Fibroblast of lung (primary cell): ENCODE measurements around the gene LHX2. TPM values are rescaled to one million over a fixed set of nuclear protein-coding genes. Genes with fewer than 3 reads are reported as not detected.

Experiments used
- DNase-seq, 2 donors: peaks; one replicate each; pipeline versions ENCODE4 v3.0.0 to v3.0.0-alpha.2; 2010; ENCODE audit warnings: low read depth in 2 of 2
- H2AFZ ChIP-seq: 2 replicates; pipeline ENCODE4 v1.5.1; 2012; ENCODE audit warnings: low read length, control low read depth, inconsistent platforms
- H3K27ac ChIP-seq: 2 replicates; pipeline ENCODE4 v1.5.1; 2011; ENCODE audit warnings: low read length, control low read depth; ENCODE audit not compliant: insufficient read depth
- H3K27me3 ChIP-seq: 2 replicates; pipeline ENCODE4 v1.5.1; 2011; ENCODE audit warnings: mild to moderate bottlenecking, low read length; ENCODE audit not compliant: control insufficient read depth, insufficient read depth
- H3K36me3 ChIP-seq: 2 replicates; pipeline ENCODE4 v1.5.1; 2011; ENCODE audit warnings: low read length; ENCODE audit not compliant: control insufficient read depth, insufficient read depth
- H3K4me1 ChIP-seq: 2 replicates; pipeline ENCODE4 v1.5.1; 2011; ENCODE audit warnings: low read length; ENCODE audit not compliant: control insufficient read depth, insufficient read depth; ENCODE audit errors: extremely low read depth
- H3K4me2 ChIP-seq: 2 replicates; pipeline ENCODE4 v1.5.1; 2011; ENCODE audit warnings: low read length, control low read depth; ENCODE audit not compliant: insufficient read depth; ENCODE audit errors: extremely low read depth
- H3K4me3 ChIP-seq, 4 experiments: fragments of 200-600 bp in 1 of 4; sonication (generic) in 1 of 4; replicated peaks in 1 of 4; 2 replicates each; pipeline ENCODE4 v1.5.1; 2011 to 2016; ENCODE audit warnings: low read length in 4 of 4, low read depth in 3 of 4, mild to moderate bottlenecking in 3 of 4, control low read depth in 2 of 4, inconsistent platforms in 1 of 4, mixed read lengths in 1 of 4; ENCODE audit not compliant: insufficient read depth in 1 of 4; ENCODE audit errors: control extremely low read depth in 1 of 4
- H3K79me2 ChIP-seq: 2 replicates; pipeline ENCODE4 v1.5.1; 2012; ENCODE audit warnings: mild to moderate bottlenecking, low read length, inconsistent platforms; ENCODE audit not compliant: control insufficient read depth, insufficient read depth
- H3K9ac ChIP-seq: 2 replicates; pipeline ENCODE4 v1.5.1; 2011; ENCODE audit warnings: mild to moderate bottlenecking, low read length, control low read depth; ENCODE audit not compliant: insufficient read depth
- H3K9me3 ChIP-seq: 2 replicates; pipeline ENCODE4 v1.5.1; 2012; ENCODE audit warnings: low read depth, low read length; ENCODE audit not compliant: control insufficient read depth, insufficient read depth
- H4K20me1 ChIP-seq: 2 replicates; pipeline ENCODE4 v1.5.1; 2011; ENCODE audit warnings: low read length; ENCODE audit not compliant: control insufficient read depth, insufficient read depth; ENCODE audit errors: extremely low read depth
- CTCF ChIP-seq, 2 donors: IDR thresholded peaks in 1 of 2; conservative IDR thresholded peaks in 1 of 2; 1 replicate in 1 of 2; 2 replicates in 1 of 2; pipeline ENCODE4 v1.5.1; 2011 to 2012; ENCODE audit warnings: low read length in 2 of 2, control low read depth in 1 of 2, inconsistent platforms in 1 of 2, low read depth in 1 of 2, mild to moderate bottlenecking in 1 of 2
- EZH2 ChIP-seq: IDR thresholded peaks from 2 replicates; pipeline ENCODE4 v1.5.1; 2012; ENCODE audit warnings: low read length, control low read depth, mild to moderate bottlenecking; ENCODE audit errors: missing control alignments
- polyA plus RNA-seq, 2 donors: library from polyadenylated mRNA; depleted of rRNA in 1 of 2; stranded (reverse) in 1 of 2; unstranded in 1 of 2; fragments of >200 nt; gene quantifications; 2 replicates each; pipeline ENCODE4 v1.2.1, GENCODE V29; 2011 to 2012; ENCODE audit warnings: missing spikeins in 1 of 2
- total RNA-seq: library from RNA; depleted of rRNA; stranded (reverse); fragments of >200 nt; gene quantifications from 2 replicates; pipeline ENCODE4 v1.2.1, GENCODE V29; 2014

The LHX2 gene
- total and polyA plus RNA-seq, 2 donors (not counting 1 experiment from before 2014, with no cell fraction given): not detected

GRCh38 chr9:124008694-124009530, 2.7 kb upstream of the LHX2 start:
- Histone ChIP-seq H4K20me1 (no peaks in the 10 kb centered on the region), H3K4me3 (no peak overlapping the region), H2AFZ (no peak overlapping the region), H3K4me2 (no peak overlapping the region), H3K9ac (no peak overlapping the region), H3K27me3 (peaks cover 88% of the 10 kb centered on the region), H3K36me3 (no peaks in the 10 kb centered on the region), H3K9me3 (no peaks in the 10 kb centered on the region), H3K79me2 (no peaks in the 10 kb centered on the region), H3K4me1 (no peaks in the 10 kb centered on the region), H3K27ac (no peak overlapping the region)
- TF ChIP-seq EZH2 (peak; percentile 91), CTCF (conservative IDR thresholded peaks at IDR 0.05 in 1 of 2, IDR thresholded peaks at IDR 0.05 in 1 of 2; ENCODE audit: low read depth in 1 of 2, low read length in 2 of 2) (no peak)
- no peak for DNase-seq

GRCh38 chr9:124009531-124010217, 1.9 kb upstream of the LHX2 start:
- DNase-seq: no peak
- Histone ChIP-seq H4K20me1 (no peaks in the 10 kb centered on the region), H3K27me3 (peaks cover 89% of the 10 kb centered on the region), H3K4me2 (no peak overlapping the region), H3K36me3 (no peaks in the 10 kb centered on the region), H3K9me3 (no peaks in the 10 kb centered on the region), H2AFZ (no peak overlapping the region), H3K4me3 (no peak overlapping the region), H3K9ac (no peak overlapping the region), H3K27ac (no peak overlapping the region), H3K79me2 (no peaks in the 10 kb centered on the region), H3K4me1 (no peaks in the 10 kb centered on the region)
- no peak for TF ChIP-seq CTCF (conservative IDR thresholded peaks at IDR 0.05 in 1 of 2, IDR thresholded peaks at IDR 0.05 in 1 of 2; ENCODE audit: low read depth in 1 of 2, low read length in 2 of 2)
- no peak for TF ChIP-seq EZH2

GRCh38 chr9:124010303-124010664, 1.3 kb upstream of the LHX2 start:
- Histone ChIP-seq H3K4me3 (no peak overlapping the region), H3K79me2 (no peaks in the 10 kb centered on the region), H3K9ac (no peak overlapping the region), H3K27ac (no peak overlapping the region), H3K27me3 (peaks cover 89% of the 10 kb centered on the region), H4K20me1 (no peaks in the 10 kb centered on the region), H3K4me2 (no peak overlapping the region), H3K4me1 (no peaks in the 10 kb centered on the region), H2AFZ (no peak overlapping the region), H3K36me3 (no peaks in the 10 kb centered on the region), H3K9me3 (no peaks in the 10 kb centered on the region)
- DNase-seq: no peak
- TF ChIP-seq CTCF (conservative IDR thresholded peaks at IDR 0.05 in 1 of 2, IDR thresholded peaks at IDR 0.05 in 1 of 2; ENCODE audit: low read depth in 1 of 2, low read length in 2 of 2): no peak
- TF ChIP-seq EZH2: no peak
